IMR-90 (cell line): ENCODE measurements around the gene INAFM1. TPM values are rescaled to one million over a fixed set of nuclear protein-coding genes. Genes with fewer than 3 reads are reported as not detected.
A peak's percentile ranks its signal among the peaks of the same experiment; 100 is the strongest.

Experiments used
- ATAC-seq: fragments of 200-7000 bp; cut with Tn5 transposase; 2 replicates; pipeline ENCODE4 v1.9.1; 2020; ENCODE audit warnings: low read depth, mild to moderate bottlenecking, moderate library complexity
- BruUV-seq: library from RNA; stranded (reverse); fragments of 400-500 nt; replicated peaks from 2 replicates; lab custom pipeline; 2021; lab: Mats Ljungman, UMichigan
- CTCF ChIA-PET: fragments of 300-600 bp; formaldehyde crosslinking; extraction: SDS; loops from one replicate; lab custom pipeline; 2021; ENCODE audit warnings: antibody characterized with exemption; lab: Yijun Ruan, JAX
- POLR2A ChIA-PET: fragments of 300-600 bp; sonication (Branson Sonifier 250); formaldehyde crosslinking; loops from one replicate; lab custom pipeline; 2022; ENCODE audit warnings: antibody characterized with exemption; ENCODE audit not compliant: unreplicated experiment; lab: Charles Lee
- DNase-seq: peaks from one replicate; pipeline ENCODE4 v3.0.0; 2013
- H2AFZ ChIP-seq: replicated peaks from 2 replicates; pipeline ENCODE3; 2013; ENCODE audit warnings: low read length, mild to moderate bottlenecking; ENCODE audit not compliant: poor library complexity
- H2AK5ac ChIP-seq: 2 replicates; pipeline ENCODE4 v1.6.1; 2013; ENCODE audit warnings: low read depth, low read length, inconsistent platforms
- H2AK9ac ChIP-seq: replicated peaks from 2 replicates; pipeline ENCODE3; 2013; ENCODE audit warnings: mild to moderate bottlenecking, low read depth, low read length, moderate library complexity; ENCODE audit not compliant: poor library complexity
- H2BK120ac ChIP-seq: 2 replicates; pipeline ENCODE4 v1.6.1; 2013; ENCODE audit warnings: low read depth, low read length, inconsistent platforms
- H2BK15ac ChIP-seq: 3 replicates; pipeline ENCODE4 v1.6.1; 2013; ENCODE audit warnings: low read depth, low read length, inconsistent platforms
- H2BK20ac ChIP-seq: 2 replicates; pipeline ENCODE4 v1.6.1; 2013; ENCODE audit warnings: low read depth, mild to moderate bottlenecking, inconsistent platforms, low read length, moderate library complexity
- H2BK5ac ChIP-seq: 2 replicates; pipeline ENCODE4 v1.6.1; 2013; ENCODE audit warnings: mild to moderate bottlenecking, low read depth, low read length, inconsistent platforms; ENCODE audit not compliant: poor library complexity, severe bottlenecking
- H3K14ac ChIP-seq: replicated peaks from 2 replicates; pipeline ENCODE4 v1.6.1; 2013; ENCODE audit warnings: low read depth, low read length, inconsistent platforms
- H3K18ac ChIP-seq: 2 replicates; pipeline ENCODE4 v1.6.1; 2013; ENCODE audit warnings: low read depth, low read length, control low read depth
- H3K23ac ChIP-seq: 2 replicates; pipeline ENCODE4 v1.6.1; 2013; ENCODE audit warnings: low read depth, low read length, inconsistent platforms
- H3K27ac ChIP-seq: 2 replicates; pipeline ENCODE4 v1.5.1; 2013; ENCODE audit warnings: mild to moderate bottlenecking, control low read depth, low read length; ENCODE audit not compliant: insufficient read depth
- H3K27me3 ChIP-seq: 2 replicates; pipeline ENCODE4 v1.6.1; 2013; ENCODE audit warnings: low read length; ENCODE audit not compliant: control insufficient read depth, insufficient read depth
- H3K36me3 ChIP-seq: 2 replicates; pipeline ENCODE4 v1.6.1; 2013; ENCODE audit warnings: low read length, mixed read lengths; ENCODE audit not compliant: control insufficient read depth, insufficient read depth
- H3K4ac ChIP-seq: 2 replicates; pipeline ENCODE4 v1.6.1; 2013; ENCODE audit warnings: low read depth, low read length, inconsistent platforms
- H3K4me1 ChIP-seq: 2 replicates; pipeline ENCODE4 v1.6.1; 2013; ENCODE audit warnings: low read length, mixed read lengths; ENCODE audit not compliant: control insufficient read depth, insufficient read depth
- H3K4me2 ChIP-seq: 2 replicates; pipeline ENCODE4 v1.6.1; 2013; ENCODE audit warnings: low read depth, mild to moderate bottlenecking, control low read depth, low read length, moderate library complexity
- H3K4me3 ChIP-seq: 2 replicates; pipeline ENCODE4 v1.5.1; 2013; ENCODE audit warnings: low read depth, mild to moderate bottlenecking, control low read depth, low read length, moderate library complexity; ENCODE audit not compliant: insufficient read depth
- H3K56ac ChIP-seq: 2 replicates; pipeline ENCODE4 v1.6.1; 2013; ENCODE audit warnings: low read length, inconsistent platforms; ENCODE audit not compliant: insufficient read depth; ENCODE audit errors: extremely low read depth
- H3K79me1 ChIP-seq, 2 experiments: 2 replicates each; pipeline ENCODE4 v1.6.1; 2013; ENCODE audit warnings: low read length in 2 of 2, inconsistent platforms in 1 of 2, low read depth in 1 of 2
- H3K9ac ChIP-seq: 2 replicates; pipeline ENCODE4 v1.6.1; 2013; ENCODE audit warnings: low read depth, low read length, control low read depth
- H3K9me1 ChIP-seq: 2 replicates; pipeline ENCODE4 v1.6.1; 2013; ENCODE audit warnings: low read length, inconsistent platforms; ENCODE audit not compliant: insufficient read depth
- H3K9me3 ChIP-seq: 2 replicates; pipeline ENCODE4 v1.6.1; 2013; ENCODE audit warnings: low read length; ENCODE audit not compliant: control insufficient read depth, insufficient read depth
- H4K20me1 ChIP-seq: 2 replicates; pipeline ENCODE4 v1.6.1; 2013; ENCODE audit warnings: low read length, inconsistent platforms; ENCODE audit not compliant: insufficient read depth
- H4K5ac ChIP-seq: 2 replicates; pipeline ENCODE4 v1.6.1; 2013; ENCODE audit warnings: mild to moderate bottlenecking, low read depth, low read length, control low read depth
- H4K8ac ChIP-seq, 2 experiments: 2 replicates each; pipeline ENCODE4 v1.6.1; 2013; ENCODE audit warnings: low read depth in 2 of 2, low read length in 2 of 2, control low read depth in 1 of 2, inconsistent platforms in 1 of 2
- H4K91ac ChIP-seq: 2 replicates; pipeline ENCODE4 v1.6.1; 2013; ENCODE audit warnings: low read depth, low read length, inconsistent platforms; ENCODE audit not compliant: insufficient read depth
- RAD21 ChIP-seq: IDR thresholded peaks from 2 replicates; pipeline ENCODE4 v1.6.1; 2012; ENCODE audit warnings: low read length, improper control_type of control experiment
- RFX5 ChIP-seq: IDR thresholded peaks from 2 replicates; pipeline ENCODE4 v1.8.0; 2012; ENCODE audit warnings: low read depth, mild to moderate bottlenecking, low read length, moderate library complexity
- SMC3 ChIP-seq: fragments of 150-350 bp; IDR thresholded peaks from 2 replicates; pipeline ENCODE4 v1.6.1; 2016; ENCODE audit warnings: low read depth, mild to moderate bottlenecking, antibody characterized with exemption, low read length, moderate library complexity
- WGBS, 2 experiments: methylation state at CpG; one replicate each; pipeline versions ENCODE4 v1.1.5 to v1.1.7; 2013; ENCODE audit warnings: missing lambda C conversion rate in 2 of 2; ENCODE audit not compliant: insufficient read length in 1 of 2; ENCODE audit errors: extremely low coverage in 2 of 2; 5-methylcytosine and 5-hydroxymethylcytosine counted together
- dilution Hi-C: fragments of 300-500 bp; cut with HindIII; formaldehyde crosslinking; loops from one replicate; pipeline ENCODE4 v1.14.3; 2018; ENCODE audit warnings: low sequenced_read_pairs; ENCODE audit not compliant: unreplicated experiment
- in situ Hi-C: fragments of 300-500 bp; cut with MboI; formaldehyde crosslinking; loops from 3 replicates; pipeline ENCODE4 v1.14.3; 2019; ENCODE audit warnings: low sequenced_read_pairs, inconsistent platforms, mixed read lengths
- intact Hi-C: fragments of 100-400 bp; cut with micrococcal nuclease; formaldehyde crosslinking; loops from 2 replicates; pipeline ENCODE4 v1.10.0; 2022
- polyA plus RNA-seq, 3 experiments: library from polyadenylated mRNA; depleted of rRNA; stranded (reverse); fragments of >200 nt; gene quantifications; 2 replicates each; pipeline ENCODE4 v1.2.3, GENCODE V29; 2012; ENCODE audit warnings: low replicate concordance in 1 of 3
- total RNA-seq: library from RNA; depleted of rRNA; stranded (reverse); fragments of >200 nt; gene quantifications from 2 replicates; pipeline ENCODE4 v1.2.3, GENCODE V29; 2012
- TF ChIP-seq, protein P1 (sequence below): conservative IDR thresholded peaks from 2 replicates; pipeline ENCODE4 v1.5.1; 2012; ENCODE audit warnings: mild to moderate bottlenecking, low read depth, low read length, improper control_type of control experiment

The INAFM1 gene
- total and polyA plus RNA-seq, 2 of the 4 experiments (the other 2 are of a cell fraction) = 0.36 to 7.8 TPM

DNA sequence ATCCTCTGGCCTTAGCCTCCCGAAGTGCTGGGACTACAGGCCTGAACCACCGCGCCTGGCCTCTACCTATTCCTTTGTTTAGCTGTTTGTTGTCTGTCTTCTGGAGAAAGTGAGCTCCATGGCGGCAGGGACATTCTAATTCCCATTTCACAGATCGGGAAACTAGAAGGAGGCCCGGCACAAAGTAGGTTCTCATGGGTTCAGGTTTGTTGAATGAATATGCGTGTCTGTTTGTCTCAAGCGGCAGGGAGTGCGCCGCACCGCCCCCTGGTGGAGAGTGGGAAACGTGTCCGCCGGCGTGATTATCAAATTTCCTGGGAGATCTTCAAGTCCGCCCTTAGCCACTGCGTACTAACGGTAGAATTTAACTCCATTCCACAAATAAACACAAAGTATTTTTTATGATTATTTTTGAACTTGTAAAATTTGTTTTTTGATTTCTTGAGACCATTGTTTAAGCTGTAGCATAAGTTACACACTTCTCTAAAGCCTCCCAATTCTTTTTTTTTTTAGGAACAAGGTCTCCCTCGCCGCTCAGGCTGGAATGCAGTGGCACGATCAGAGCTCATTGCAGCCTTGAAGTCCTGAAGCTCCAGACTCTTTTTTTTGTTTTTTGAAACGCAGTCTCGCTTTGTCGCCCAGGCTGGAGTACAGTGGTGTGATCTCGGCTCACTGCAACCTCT lies 27.2 kb upstream of the INAFM1 start:
- Histone ChIP-seq H3K4me3 (no peak overlapping the region), H3K4me2 (no peak overlapping the region), H2BK5ac (no peak overlapping the region), H3K27me3 (no peaks in the 10 kb centered on the region), H3K23ac (no peak overlapping the region), H3K18ac (peak overlapping the region; percentile 26; the same call in 1 of the 2 replicates), H2AK9ac (no peak overlapping the region), H2AK5ac (no peak overlapping the region), H3K9ac (no peak overlapping the region), H2AFZ (peak overlapping the region; percentile 1), H2BK20ac (no peak overlapping the region; the same call in 1 of the 2 replicates), H3K4ac (peak overlapping the region; percentile 54), H3K4me1 (peaks cover 14% of the 10 kb centered on the region), H4K20me1 (peaks cover 4% of the 10 kb centered on the region; the same call in 1 of the 2 replicates), H4K8ac (peak overlapping the region in 1 of 2 experiments; percentile 49; a peak in 1 of 4 replicates), H3K36me3 (no peaks in the 10 kb centered on the region), H3K9me3 (no peaks in the 10 kb centered on the region), H2BK15ac (peak overlapping the region; percentile 68; the same call in 1 of the 3 replicates), H3K79me1 (peaks cover 0 to 15% of the 10 kb centered on the region in 2 experiments; a peak in 2 of 4 replicates), H4K91ac (no peak overlapping the region), H2BK120ac (no peak overlapping the region), H3K56ac (no peak overlapping the region), H3K9me1 (peaks cover 4% of the 10 kb centered on the region), H3K14ac (no peak overlapping the region), H4K5ac (no peak overlapping the region), H3K27ac (no peak overlapping the region)
- dilution Hi-C loops = no loop called here
- DNase-seq = peak; percentile 75
- 64% methylated on average over 7 of the region's 25 CpGs; no CpG with 5 or more reads in 1 of the 2 experiments for WGBS, 2 experiments
- no TSS peak for BruUV-seq
- no peak for ATAC-seq
- CTCF ChIA-PET = interaction anchor here (0.6 to 6.1 kb wide), 7 partner anchors 27 to 211 kb away, joined by 3 to 67 read pairs (median 4); no protein-coding TSS in a partner anchor
- intact Hi-C loops = no loop called here
- in situ Hi-C loops = loop anchor here (5.0 kb wide), 1 partner anchor 100 kb away; no protein-coding TSS in a partner anchor
- no peak for TF ChIP-seq RFX5
- TF ChIP-seq, protein P1, sequence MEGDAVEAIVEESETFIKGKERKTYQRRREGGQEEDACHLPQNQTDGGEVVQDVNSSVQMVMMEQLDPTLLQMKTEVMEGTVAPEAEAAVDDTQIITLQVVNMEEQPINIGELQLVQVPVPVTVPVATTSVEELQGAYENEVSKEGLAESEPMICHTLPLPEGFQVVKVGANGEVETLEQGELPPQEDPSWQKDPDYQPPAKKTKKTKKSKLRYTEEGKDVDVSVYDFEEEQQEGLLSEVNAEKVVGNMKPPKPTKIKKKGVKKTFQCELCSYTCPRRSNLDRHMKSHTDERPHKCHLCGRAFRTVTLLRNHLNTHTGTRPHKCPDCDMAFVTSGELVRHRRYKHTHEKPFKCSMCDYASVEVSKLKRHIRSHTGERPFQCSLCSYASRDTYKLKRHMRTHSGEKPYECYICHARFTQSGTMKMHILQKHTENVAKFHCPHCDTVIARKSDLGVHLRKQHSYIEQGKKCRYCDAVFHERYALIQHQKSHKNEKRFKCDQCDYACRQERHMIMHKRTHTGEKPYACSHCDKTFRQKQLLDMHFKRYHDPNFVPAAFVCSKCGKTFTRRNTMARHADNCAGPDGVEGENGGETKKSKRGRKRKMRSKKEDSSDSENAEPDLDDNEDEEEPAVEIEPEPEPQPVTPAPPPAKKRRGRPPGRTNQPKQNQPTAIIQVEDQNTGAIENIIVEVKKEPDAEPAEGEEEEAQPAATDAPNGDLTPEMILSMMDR = peak; percentile 91
- peak; percentile 83 for TF ChIP-seq SMC3
- TF ChIP-seq RAD21 = peak; percentile 64
- POLR2A ChIA-PET = interaction anchor here (0.5 to 0.6 kb wide), 2 partner anchors 81 to 114 kb away, joined by 4 to 5 read pairs; no protein-coding TSS in a partner anchor
